ENCODE results near the gene MRPS10. TPM values are rescaled to one million over a fixed set of nuclear protein-coding genes. Genes with fewer than 3 reads are reported as not detected.

The MRPS10 gene
- total RNA-seq, 6 donors from 2014 or later, result 9.2 to 32.4 (median 21.2) TPM

DNA sequence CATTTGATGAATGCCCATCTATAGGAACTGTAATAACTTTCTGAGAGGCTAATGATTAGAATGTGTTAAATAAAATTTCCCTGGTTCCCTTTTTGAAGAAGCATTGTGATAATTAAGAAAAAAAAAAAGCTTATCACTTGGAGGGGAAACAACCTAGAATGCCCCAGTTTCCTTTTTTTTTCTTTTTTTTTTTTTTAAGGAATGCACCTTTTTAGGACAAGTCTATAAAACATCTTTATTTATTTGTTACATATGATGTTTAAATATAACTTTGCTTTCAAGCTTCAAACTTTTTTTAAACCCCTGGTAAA lies 7.3 kb upstream of the MRPS10 start:
- Histone ChIP-seq H3K36me3 (peaks cover 0 to 5% (median 2%) of the 10 kb centered on the region in 4 donors), H3K27ac (no peak overlapping the region), H3K4me3 (no peak overlapping the region), H3K9me3 (no peaks in the 10 kb centered on the region), H3K4me1 (peaks cover 0 to 6% (median 0%) of the 10 kb centered on the region in 4 donors), H3K27me3 (no peaks in the 10 kb centered on the region)
- DNase-seq (no peak), ATAC-seq (ENCODE audit: low FRiP score in 2 of 2) (no peak)
- TF ChIP-seq EP300 (IDR thresholded peaks at IDR 0.05) (no peak), POLR2A (IDR thresholded peaks at IDR 0.05) (no peak), POLR2AphosphoS5 (IDR thresholded peaks at IDR 0.05) (no peak)
- TF ChIP-seq, protein P1, sequence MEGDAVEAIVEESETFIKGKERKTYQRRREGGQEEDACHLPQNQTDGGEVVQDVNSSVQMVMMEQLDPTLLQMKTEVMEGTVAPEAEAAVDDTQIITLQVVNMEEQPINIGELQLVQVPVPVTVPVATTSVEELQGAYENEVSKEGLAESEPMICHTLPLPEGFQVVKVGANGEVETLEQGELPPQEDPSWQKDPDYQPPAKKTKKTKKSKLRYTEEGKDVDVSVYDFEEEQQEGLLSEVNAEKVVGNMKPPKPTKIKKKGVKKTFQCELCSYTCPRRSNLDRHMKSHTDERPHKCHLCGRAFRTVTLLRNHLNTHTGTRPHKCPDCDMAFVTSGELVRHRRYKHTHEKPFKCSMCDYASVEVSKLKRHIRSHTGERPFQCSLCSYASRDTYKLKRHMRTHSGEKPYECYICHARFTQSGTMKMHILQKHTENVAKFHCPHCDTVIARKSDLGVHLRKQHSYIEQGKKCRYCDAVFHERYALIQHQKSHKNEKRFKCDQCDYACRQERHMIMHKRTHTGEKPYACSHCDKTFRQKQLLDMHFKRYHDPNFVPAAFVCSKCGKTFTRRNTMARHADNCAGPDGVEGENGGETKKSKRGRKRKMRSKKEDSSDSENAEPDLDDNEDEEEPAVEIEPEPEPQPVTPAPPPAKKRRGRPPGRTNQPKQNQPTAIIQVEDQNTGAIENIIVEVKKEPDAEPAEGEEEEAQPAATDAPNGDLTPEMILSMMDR (IDR thresholded peaks at IDR 0.05), result no peak

DNA sequence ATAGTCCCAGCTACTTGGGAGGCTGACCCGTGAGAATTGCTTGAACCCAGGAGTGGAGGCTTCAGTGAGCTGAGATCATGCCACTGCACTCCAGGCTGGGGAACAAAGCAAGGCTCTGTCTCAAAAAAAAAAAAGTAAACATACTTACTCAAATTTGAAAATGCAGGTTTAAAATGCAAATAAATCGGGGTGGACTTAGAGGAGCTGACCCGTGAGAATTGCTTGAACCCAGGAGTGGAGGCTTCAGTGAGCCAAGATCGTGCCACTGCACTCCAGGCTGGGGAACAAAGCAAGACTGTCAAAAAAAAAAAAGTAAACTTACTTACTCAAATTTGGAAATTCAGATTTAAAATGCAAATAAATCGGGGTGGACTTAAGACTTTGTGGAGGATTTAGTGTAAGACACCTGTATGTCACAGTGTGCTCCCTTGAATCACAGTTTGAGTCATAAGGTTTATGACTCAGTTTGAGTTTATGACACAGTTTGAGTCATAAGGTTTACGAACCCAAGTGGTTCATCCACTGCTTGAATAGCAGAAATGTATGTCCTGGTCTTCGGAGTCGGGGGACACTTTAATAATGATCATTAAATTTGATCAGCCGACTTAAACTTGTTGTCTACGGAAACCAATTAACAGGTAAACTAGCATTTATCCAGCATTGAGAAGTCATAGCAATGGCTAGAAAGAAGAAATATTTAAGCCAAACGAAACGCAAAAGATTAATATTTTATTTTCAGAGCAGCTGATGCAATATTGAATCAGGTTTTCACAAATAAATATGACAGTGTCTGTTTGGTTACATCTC lies 6.8 kb upstream of the MRPS10 start:
- 71 to 85% methylated on average over 12 of the region's 12 CpGs for WGBS, 2 donors
- no peak for TF ChIP-seq POLR2A (IDR thresholded peaks at IDR 0.05)
- no peak for TF ChIP-seq EP300 (IDR thresholded peaks at IDR 0.05)
- no peak for TF ChIP-seq POLR2AphosphoS5 (IDR thresholded peaks at IDR 0.05)
- TF ChIP-seq, protein P1 (IDR thresholded peaks at IDR 0.05), result no peak
- ATAC-seq (ENCODE audit: low FRiP score in 2 of 2), result no peak

DNA sequence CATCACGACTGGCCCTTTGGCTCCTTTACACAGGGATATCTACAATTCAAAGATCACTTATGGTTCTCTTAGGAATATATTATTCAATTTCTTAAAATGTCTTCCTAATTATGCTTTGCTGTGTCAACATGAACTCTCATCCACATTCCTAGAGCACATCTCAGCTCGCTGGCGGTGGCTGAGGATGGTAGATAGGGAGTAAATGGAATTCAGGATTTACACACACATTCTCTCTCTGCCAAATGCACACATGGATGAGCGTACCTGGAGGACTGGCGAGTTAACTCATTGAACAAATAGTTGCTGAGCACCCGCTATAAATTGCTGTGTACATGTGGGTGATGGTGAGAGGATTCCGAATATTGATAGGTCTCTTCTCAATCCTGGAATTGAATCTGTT lies 4.8 kb upstream of the MRPS10 start:
- Histone ChIP-seq H3K36me3 (no peaks in the 10 kb centered on the region), H3K4me1 (peaks cover 0 to 12% (median 0%) of the 10 kb centered on the region in 4 donors), H3K9me3 (no peaks in the 10 kb centered on the region), H3K4me3 (no peak overlapping the region), H3K27me3 (no peaks in the 10 kb centered on the region), H3K27ac (no peak overlapping the region)
- 86 to 90% methylated on average over 7 of the region's 7 CpGs for WGBS, 2 donors
- TF ChIP-seq, protein P1 (IDR thresholded peaks at IDR 0.05), result no peak
- TF ChIP-seq POLR2A (IDR thresholded peaks at IDR 0.05), result no peak
- no peak for TF ChIP-seq POLR2AphosphoS5 (IDR thresholded peaks at IDR 0.05)
- no peak for TF ChIP-seq EP300 (IDR thresholded peaks at IDR 0.05)
- DNase-seq (no peak), ATAC-seq (ENCODE audit: low FRiP score in 2 of 2) (no peak)

More for the DNA sequence above, 6.8 kb upstream of the MRPS10 start:
- H3K27ac ChIP-seq, result no peak overlapping the region
- H3K9me3 ChIP-seq, result no peaks in the 10 kb centered on the region
- no peak overlapping the region for H3K4me3 ChIP-seq
- no peaks in the 10 kb centered on the region for H3K27me3 ChIP-seq
- peaks cover 0 to 5% (median 2%) of the 10 kb centered on the region in 4 donors for H3K36me3 ChIP-seq
- no peak for DNase-seq
- peaks cover 0 to 6% (median 0%) of the 10 kb centered on the region in 4 donors for H3K4me1 ChIP-seq

DNA sequence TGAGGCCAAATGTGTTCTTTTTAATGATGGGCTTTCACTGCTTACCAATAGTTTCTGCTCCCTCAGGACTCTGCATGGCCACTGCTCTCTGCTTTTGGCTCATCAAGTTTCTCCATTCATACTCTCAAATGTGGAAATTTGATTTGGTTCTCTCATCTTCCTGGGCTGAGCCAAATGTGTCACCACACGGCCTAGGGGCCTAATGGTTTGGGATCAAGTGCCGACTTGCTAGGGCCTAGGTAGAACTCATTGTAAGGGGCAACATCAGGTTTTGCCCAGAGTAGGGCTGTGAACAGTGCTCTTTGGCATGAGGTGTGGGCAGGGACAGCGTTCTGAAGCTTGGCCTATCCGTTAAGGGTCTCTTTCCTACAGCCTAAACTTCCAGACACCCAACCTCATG lies 3.9 kb upstream of the MRPS10 start:
- H3K9me3 ChIP-seq, result no peaks in the 10 kb centered on the region
- H3K4me3 ChIP-seq, result no peak overlapping the region
- H3K4me1 ChIP-seq, result peaks cover 6 to 15% (median 7%) of the 10 kb centered on the region in 4 donors
- ATAC-seq (ENCODE audit: low FRiP score in 2 of 2) (no peak), DNase-seq (no peak)
- no peaks in the 10 kb centered on the region for H3K27me3 ChIP-seq
- TF ChIP-seq POLR2AphosphoS5 (IDR thresholded peaks at IDR 0.05) (no peak), POLR2A (IDR thresholded peaks at IDR 0.05) (no peak)
- no peaks in the 10 kb centered on the region for H3K36me3 ChIP-seq
- 73 to 85% methylated on average over 4 of the region's 4 CpGs for WGBS, 2 donors
- no peak overlapping the region for H3K27ac ChIP-seq

DNA sequence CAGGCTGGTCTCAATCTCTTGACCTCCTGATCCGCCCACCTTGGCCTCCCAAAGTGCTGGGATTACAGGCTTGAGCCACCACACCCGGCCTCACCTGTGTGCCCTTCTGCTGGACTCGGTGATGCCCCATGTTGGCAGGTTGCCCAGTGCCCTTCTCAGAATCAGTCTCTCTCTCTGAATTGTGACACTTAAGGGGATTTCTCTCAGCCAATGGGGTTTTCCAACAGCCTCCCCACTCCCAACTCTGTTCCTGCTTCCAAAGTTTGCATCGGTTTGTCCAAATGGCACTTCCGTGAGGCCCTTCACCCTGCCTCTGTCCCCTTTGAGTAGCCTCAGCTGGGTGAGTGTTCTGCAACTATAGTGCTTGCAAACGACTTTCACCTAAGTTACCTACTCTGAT lies 3.1 kb upstream of the MRPS10 start:
- 82 to 87% methylated on average over 6 of the region's 6 CpGs for WGBS, 2 donors
- ATAC-seq (ENCODE audit: low FRiP score in 2 of 2) (no peak), DNase-seq (no peak)
- Histone ChIP-seq H3K36me3 (no peaks in the 10 kb centered on the region), H3K27ac (no peak overlapping the region), H3K4me3 (no peak overlapping the region), H3K4me1 (peaks cover 8 to 16% (median 10%) of the 10 kb centered on the region in 4 donors), H3K9me3 (no peaks in the 10 kb centered on the region), H3K27me3 (no peaks in the 10 kb centered on the region)
- TF ChIP-seq POLR2A (IDR thresholded peaks at IDR 0.05) (no peak), POLR2AphosphoS5 (IDR thresholded peaks at IDR 0.05) (no peak), EP300 (IDR thresholded peaks at IDR 0.05) (no peak)
- TF ChIP-seq, protein P1 (IDR thresholded peaks at IDR 0.05), result no peak
